Ovary (tissue), 9 donors: ENCODE measurements around the gene CYP2C19. TPM values are rescaled to one million over a fixed set of nuclear protein-coding genes. Genes with fewer than 3 reads are reported as not detected.

Experiments
- DNase-seq, 5 donors: peaks; one replicate each; pipeline ENCODE4 v3.0.0-alpha.2; 2019 to 2020
- H3K27ac ChIP-seq, 2 donors: fragments of 200-600 bp; one replicate each; pipeline versions ENCODE4 v1.5.1 to v1.8.0; 2019 to 2022
- H3K27me3 ChIP-seq: fragments of 200-600 bp; one replicate; pipeline ENCODE4 v1.8.0; 2022
- H3K36me3 ChIP-seq: fragments of 200-600 bp; sonication (generic); one replicate; pipeline ENCODE4 v1.5.1; 2019
- H3K4me1 ChIP-seq: one replicate; pipeline ENCODE4 v1.8.1; 2013; ENCODE audit warnings: mild to moderate bottlenecking, moderate library complexity; ENCODE audit not compliant: insufficient read depth
- H3K4me3 ChIP-seq: fragments of 200-600 bp; sonication (generic); one replicate; pipeline ENCODE4 v1.5.1; 2017
- H3K9me3 ChIP-seq, 2 donors: fragments of 200-600 bp in 1 of 2; sonication (generic) in 1 of 2; one replicate each; pipeline versions ENCODE4 v1.5.1 to v1.8.1; 2013 to 2019; ENCODE audit warnings: mild to moderate bottlenecking in 1 of 2, moderate library complexity in 1 of 2
- EP300 ChIP-seq: sonication (generic); formaldehyde crosslinking; IDR thresholded peaks from one replicate; pipeline ENCODE4 v1.6.1; 2017; ENCODE audit warnings: antibody characterized with exemption
- POLR2A ChIP-seq: fragments of 450-650 bp; IDR thresholded peaks from one replicate; pipeline ENCODE4 v1.6.1; 2017; ENCODE audit warnings: antibody characterized with exemption, mild to moderate bottlenecking, moderate library complexity
- WGBS, 3 donors: extraction: QIAGEN DNeasy Blood & Tissue Kit in 1 of 3; methylation state at CpG; one replicate each; pipeline versions ENCODE4 v1.1.5 to v1.1.7; 2013 to 2017; 5-methylcytosine and 5-hydroxymethylcytosine counted together
- intact Hi-C, 4 donors: fragments of 100-400 bp; cut with DNase I; formaldehyde crosslinking; loops; one replicate each; pipeline versions ENCODE4 v1.11.0 to v1.15.1; 2022 to 2023
- polyA plus RNA-seq, 2 donors: library from polyadenylated mRNA; stranded (reverse); fragments of 200-250 nt in 1 of 2; fragments of 350-450 nt in 1 of 2; fragmentation: Illumina TruSeq in 1 of 2; extraction: RNeasy Lipid Tissue Mini Kit (QIAGEN cat#74804) in 1 of 2; gene quantifications; one replicate each; pipeline ENCODE4 v1.2.3, GENCODE V29; 2013 to 2014
- total RNA-seq, 7 donors: library from RNA; depleted of rRNA in 2 of 7; stranded (reverse); fragments of >200 nt in 2 of 7; fragmentation: NEBNext Ultra II Directional in 3 of 7; extraction: Animal tissue kit (Norgen Biotek cat#: 25700) in 3 of 7; gene quantifications; one replicate each; pipeline versions ENCODE4 v1.1.0 to v1.2.4, GENCODE V29; 2016 to 2023
- TF ChIP-seq, protein P1 (sequence below), 3 donors: fragments of 450-650 bp in 2 of 3; fragments of 200-600 bp in 1 of 3; IDR thresholded peaks; one replicate each; pipeline versions ENCODE4 v1.5.1 to v1.8.0; 2016 to 2022; ENCODE audit warnings: antibody characterized with exemption in 3 of 3, mild to moderate bottlenecking in 1 of 3
- donor health status: DM: no; HTN: no; CAD: no; lungs with moderate emphysema.
- donor health status: DM: no; HTN: no; CAD: no.
- donor health status: Bipolar disorder and iron deficiency.
- donor health status: DM: yes; HTN: yes; CAD: no.
- donor health status: DM: no; HTN: no; CAD: no.
- donor health status: DM: yes; HTN: yes; CAD: no.

The CYP2C19 gene
- total and polyA plus RNA-seq, 9 donors: 0.15 TPM; not detected in 8

DNA sequence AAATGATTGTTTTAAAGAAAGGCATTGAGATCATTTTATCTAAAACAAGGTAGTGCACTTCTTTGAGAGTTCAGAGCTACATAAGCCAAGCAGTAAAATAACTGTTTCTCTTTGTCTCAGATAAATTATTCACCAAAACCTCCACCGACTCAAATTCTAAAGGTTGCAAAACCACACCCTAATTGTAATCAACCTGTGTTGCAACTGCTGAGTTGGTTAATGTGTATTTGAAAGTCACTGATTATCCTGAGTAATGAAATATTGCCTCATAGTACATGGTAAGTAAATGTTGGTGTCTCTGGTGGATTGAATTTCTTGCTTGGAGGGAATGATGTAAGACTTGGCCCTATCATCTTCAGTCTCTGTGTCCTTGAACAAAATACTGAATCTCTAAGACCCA is 140.1 kb downstream of the CYP2C19 start:
- TF ChIP-seq, protein P1, sequence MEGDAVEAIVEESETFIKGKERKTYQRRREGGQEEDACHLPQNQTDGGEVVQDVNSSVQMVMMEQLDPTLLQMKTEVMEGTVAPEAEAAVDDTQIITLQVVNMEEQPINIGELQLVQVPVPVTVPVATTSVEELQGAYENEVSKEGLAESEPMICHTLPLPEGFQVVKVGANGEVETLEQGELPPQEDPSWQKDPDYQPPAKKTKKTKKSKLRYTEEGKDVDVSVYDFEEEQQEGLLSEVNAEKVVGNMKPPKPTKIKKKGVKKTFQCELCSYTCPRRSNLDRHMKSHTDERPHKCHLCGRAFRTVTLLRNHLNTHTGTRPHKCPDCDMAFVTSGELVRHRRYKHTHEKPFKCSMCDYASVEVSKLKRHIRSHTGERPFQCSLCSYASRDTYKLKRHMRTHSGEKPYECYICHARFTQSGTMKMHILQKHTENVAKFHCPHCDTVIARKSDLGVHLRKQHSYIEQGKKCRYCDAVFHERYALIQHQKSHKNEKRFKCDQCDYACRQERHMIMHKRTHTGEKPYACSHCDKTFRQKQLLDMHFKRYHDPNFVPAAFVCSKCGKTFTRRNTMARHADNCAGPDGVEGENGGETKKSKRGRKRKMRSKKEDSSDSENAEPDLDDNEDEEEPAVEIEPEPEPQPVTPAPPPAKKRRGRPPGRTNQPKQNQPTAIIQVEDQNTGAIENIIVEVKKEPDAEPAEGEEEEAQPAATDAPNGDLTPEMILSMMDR (IDR thresholded peaks at IDR 0.05): no peak
- TF ChIP-seq POLR2A (no peak), EP300 (no peak)
- intact Hi-C loops: no loop called here
- Histone ChIP-seq H3K27ac (no peak overlapping the region), H3K4me3 (no peak overlapping the region), H3K27me3 (no peaks in the 10 kb centered on the region), H3K36me3 (no peaks in the 10 kb centered on the region), H3K9me3 (no peaks in the 10 kb centered on the region), H3K4me1 (no peaks in the 10 kb centered on the region)
- no peak for DNase-seq
- WGBS, 3 donors: 0% methylated on average over 1 of the region's 1 CpG

Other genes with a start within 250 kb of the CYP2C19 start
- gene HELLS, start 216.9 kb upstream of the CYP2C19 start, total RNA-seq: 10 to 100 TPM in 4 of 7 donors, 1 to 10 TPM in 3; 6.8 to 14.4 (median 11.4) TPM
- 1 to 10 TPM; 1.8 to 3.1 TPM for gene HELLS, start 216.9 kb upstream of the CYP2C19 start, polyA plus RNA-seq
- under 1 TPM in 2 of 7 donors, not detected in 5; 0.08 to 0.24 TPM for gene CYP2C18, start 79.0 kb upstream of the CYP2C19 start, total RNA-seq
- not detected for gene CYP2C18, start 79.0 kb upstream of the CYP2C19 start, polyA plus RNA-seq
- gene CYP2C9, start 176.0 kb downstream of the CYP2C19 start, total RNA-seq: 1 to 10 TPM in 1 of 7 donors, under 1 TPM in 3, not detected in 3; 0.20 to 2.3 (median 0.51) TPM
- not detected for gene CYP2C9, start 176.0 kb downstream of the CYP2C19 start, polyA plus RNA-seq